Measurements from ENCODE around the gene CC2D1A.

- TF ChIP-seq JUND (IDR thresholded peaks at IDR 0.05) = no peak
- no peak for TF ChIP-seq SP1 (IDR thresholded peaks at IDR 0.05)
Measured at GRCh38 chr19:13868663-13869062, 37.3 kb upstream of the CC2D1A start.

Data from liver (tissue), 2 donors.